WTC11 (cell line): ENCODE results near the gene ADIPOR2.

Source experiments
- CTCF ChIP-seq: fragments of 200-600 bp; IDR thresholded peaks from 2 replicates; pipeline ENCODE4 v1.8.0; 2022; ENCODE audit warnings: antibody characterized with exemption
- ELF4 ChIP-seq: sonication (generic); formaldehyde crosslinking; IDR thresholded peaks from 2 replicates; pipeline ENCODE4 v1.8.1; 2022; ENCODE audit warnings: low read depth, mild to moderate bottlenecking, moderate library complexity, missing genetic modification reagents
- TEAD4 ChIP-seq: sonication (generic); formaldehyde crosslinking; IDR thresholded peaks from 2 replicates; pipeline ENCODE4 v1.8.0; 2022; ENCODE audit warnings: mild to moderate bottlenecking, missing genetic modification reagents
- ZNF416 ChIP-seq: fragments of 250-450 bp; sonication (Bioruptor Pico); IDR thresholded peaks from 2 replicates; pipeline ENCODE4 v1.9.0; 2021; ENCODE audit warnings: mild to moderate bottlenecking, inconsistent platforms

GRCh38 chr12:1716911-1717310 is 26.0 kb downstream of the ADIPOR2 start:
- TF ChIP-seq CTCF (no peak), TEAD4 (CRISPR knock-in tag) (no peak), ELF4 (no peak), ZNF416 (no peak)
